Fibroblast of lung (primary cell): ENCODE data around the gene C3orf38.

ENCODE experiments used
- CTCF ChIP-seq, 2 donors: IDR thresholded peaks in 1 of 2; conservative IDR thresholded peaks in 1 of 2; 1 replicate in 1 of 2; 2 replicates in 1 of 2; pipeline ENCODE4 v1.5.1; 2011 to 2012; ENCODE audit warnings: low read length in 2 of 2, control low read depth in 1 of 2, inconsistent platforms in 1 of 2, low read depth in 1 of 2, mild to moderate bottlenecking in 1 of 2
- EZH2 ChIP-seq: IDR thresholded peaks from 2 replicates; pipeline ENCODE4 v1.5.1; 2012; ENCODE audit warnings: low read length, control low read depth, mild to moderate bottlenecking; ENCODE audit errors: missing control alignments

GRCh38 chr3:88131695-88132094 is 18.1 kb upstream of the C3orf38 start:
- TF ChIP-seq CTCF (conservative IDR thresholded peaks at IDR 0.05 in 1 of 2, IDR thresholded peaks at IDR 0.05 in 1 of 2; ENCODE audit: low read depth in 1 of 2, low read length in 2 of 2), result no peak
- TF ChIP-seq EZH2, result no peak
